H1 (cell line): ENCODE measurements around the gene RBMS1. TPM values are rescaled to one million over a fixed set of nuclear protein-coding genes. Genes with fewer than 3 reads are reported as not detected.
A peak's percentile ranks its signal among the peaks of the same experiment; 100 is the strongest.

Source experiments
- CBX8 ChIP-seq: fragments of 300-800, 300-1000 bp; sonication (generic); IDR thresholded peaks from 2 replicates; pipeline ENCODE4 v1.7.1; 2016; ENCODE audit warnings: low read depth, low read length, borderline replicate concordance
- CHD7 ChIP-seq: fragments of 300-600 bp; sonication (generic); IDR thresholded peaks from 2 replicates; pipeline ENCODE4 v1.7.1; 2012; ENCODE audit warnings: low read length, moderate library complexity, mild to moderate bottlenecking, inconsistent platforms; ENCODE audit not compliant: insufficient replicate concordance
- POLR2A ChIP-seq, 2 experiments: IDR thresholded peaks; 1 replicate in 1 of 2; 2 replicates in 1 of 2; pipeline ENCODE4 v1.6.1; 2011; ENCODE audit warnings: low read depth in 2 of 2, low read length in 2 of 2, mild to moderate bottlenecking in 2 of 2; ENCODE audit errors: control extremely low read depth in 1 of 2
- RAD21 ChIP-seq, 2 experiments: IDR thresholded peaks in 1 of 2; conservative IDR thresholded peaks in 1 of 2; 2 replicates each; pipeline ENCODE4 v1.6.1; 2011; ENCODE audit warnings: low read depth in 2 of 2, low read length in 2 of 2, improper control_type of control experiment in 1 of 2, inconsistent platforms in 1 of 2, mild to moderate bottlenecking in 1 of 2, moderate library complexity in 1 of 2
- TBP ChIP-seq: IDR thresholded peaks from 2 replicates; pipeline ENCODE4 v1.6.1; 2011; ENCODE audit warnings: low read depth, low read length, improper control_type of control experiment
- polyA plus RNA-seq, 7 experiments: library from polyadenylated mRNA; depleted of rRNA in 3 of 7; stranded (reverse) in 5 of 7; unstranded in 2 of 7; fragments of >200 nt in 5 of 7; fragments of 200-250 nt in 2 of 7; gene quantifications; 1 replicate in 5 of 7; 2 replicates in 1 of 7; 4 replicates in 1 of 7; pipeline versions ENCODE4 v1.2.1 to v1.2.3, GENCODE V29; 2011 to 2013; ENCODE audit warnings: missing spikeins in 2 of 7, mixed read lengths in 2 of 7
- total RNA-seq: library from RNA; stranded (reverse); fragmentation: NEBNext Ultra II Directional; extraction: Animal tissue kit (Norgen Biotek cat#: 25700); gene quantifications from 2 replicates; pipeline ENCODE4 v1.2.1, GENCODE V29; 2021

Gene RBMS1
- total and polyA plus RNA-seq, 2 of the 8 experiments (the other 6 are each of a cell fraction or from before 2014, with no cell fraction given): 53.7 to 60.0 TPM

DNA sequence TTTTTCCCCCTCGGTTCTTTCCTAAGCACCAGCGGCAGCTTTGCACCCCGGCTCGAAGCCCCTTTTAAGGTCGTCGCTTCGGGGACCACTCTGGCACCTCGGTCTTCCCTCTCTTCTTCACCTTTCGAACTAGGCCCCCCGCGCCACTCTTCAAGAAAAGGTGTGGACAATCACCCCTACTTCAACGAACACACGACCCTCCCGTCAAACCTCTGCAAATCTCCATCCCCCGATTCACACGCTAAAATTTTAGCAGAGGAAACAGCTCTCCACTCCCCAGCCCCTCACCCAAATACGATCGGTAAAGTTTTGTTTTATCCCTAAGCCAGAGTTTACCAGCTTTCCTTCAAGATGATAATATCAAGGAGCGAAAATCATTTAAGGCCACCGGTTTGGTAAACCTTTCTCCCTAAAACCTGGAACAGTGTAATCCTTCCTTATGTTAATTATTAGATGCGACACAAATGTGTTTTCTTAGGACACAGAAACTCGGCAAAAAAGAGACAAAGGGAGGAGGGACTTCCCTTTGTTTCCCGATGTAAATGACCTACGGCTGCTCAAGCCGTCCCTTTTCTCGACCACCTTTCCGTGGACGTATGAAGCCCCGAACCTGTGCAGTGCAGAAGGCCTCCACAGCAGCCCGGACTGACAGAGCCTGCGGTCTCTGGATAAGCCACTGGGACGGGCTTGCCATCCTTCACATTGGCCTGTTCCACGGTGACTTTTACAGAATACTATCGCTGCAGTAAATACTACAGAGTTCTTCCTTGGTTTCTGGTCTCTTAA, 85.2 kb downstream of the RBMS1 start (continued):
- no peak for TF ChIP-seq CHD7
- TF ChIP-seq TBP: peak; percentile 45; the same call in 1 of the 2 replicates
- TF ChIP-seq POLR2A (IDR thresholded peaks at IDR 0.05; ENCODE audit: control extremely low read depth in 1 of 2, low read depth in 2 of 2, low read length in 2 of 2): 0 out of 3 replicates have a peak, but pooled peaks of 1 of the 2 experiments have one; percentile 67
- peak in 1 of 2 experiments; percentile 8; a peak in 1 of 4 replicates for TF ChIP-seq RAD21 (IDR thresholded peaks at IDR 0.05 in 1 of 2, conservative IDR thresholded peaks at IDR 0.05 in 1 of 2; ENCODE audit: low read depth in 2 of 2, low read length in 2 of 2)
- no peak for TF ChIP-seq CBX8
